K562 (cell line): Measurements from ENCODE around the gene IFRD1. TPM values are rescaled to one million over a fixed set of nuclear protein-coding genes. Genes with fewer than 3 reads are reported as not detected.

Source experiments
- CC2D1A ChIP-seq: fragments of 450-650 bp; IDR thresholded peaks from 2 replicates; pipeline ENCODE4 v1.6.1; 2017; ENCODE audit warnings: mild to moderate bottlenecking
- CHD4 ChIP-seq: fragments of 200-600 bp; sonication (generic); IDR thresholded peaks from 3 replicates; pipeline ENCODE4 v1.6.1; 2012; ENCODE audit warnings: low read depth, mild to moderate bottlenecking, mixed read lengths, low read length, inconsistent platforms; ENCODE audit not compliant: insufficient read depth, insufficient replicate concordance, poor library complexity, severe bottlenecking
- DIDO1 ChIP-seq: fragments of 450-650 bp; IDR thresholded peaks from 2 replicates; pipeline ENCODE4 v1.6.1; 2016; ENCODE audit warnings: low read depth, missing biosample characterization, missing genetic modification characterization
- DNMT1 ChIP-seq: fragments of 450-650 bp; IDR thresholded peaks from 2 replicates; pipeline ENCODE4 v1.6.1; 2016; ENCODE audit warnings: antibody characterized with exemption, mild to moderate bottlenecking
- EHMT2 ChIP-seq: fragments of 450-650 bp; IDR thresholded peaks from 2 replicates; pipeline ENCODE4 v1.6.1; 2018; ENCODE audit warnings: antibody characterized with exemption
- ETV5 ChIP-seq: sonication (generic); formaldehyde crosslinking; IDR thresholded peaks from 2 replicates; pipeline ENCODE4 v1.4.0; 2020; ENCODE audit warnings: low read depth, mild to moderate bottlenecking, missing genetic modification reagents
- MCM3 ChIP-seq: fragments of 450-650 bp; IDR thresholded peaks from 2 replicates; pipeline ENCODE4 v1.6.1; 2016
- MTF1 ChIP-seq: fragments of 250-450 bp; sonication (Bioruptor Pico); IDR thresholded peaks from 2 replicates; pipeline ENCODE4 v1.9.0; 2021; ENCODE audit warnings: moderate library complexity, mild to moderate bottlenecking, inconsistent platforms, borderline replicate concordance
- MXI1 ChIP-seq: IDR thresholded peaks from 2 replicates; pipeline ENCODE4 v1.6.1; 2011; ENCODE audit warnings: low read depth, mild to moderate bottlenecking, improper control_type of control experiment, low read length
- MYBL2 ChIP-seq, 2 experiments: fragments of 450-650 bp in 1 of 2; sonication (generic) in 1 of 2; formaldehyde crosslinking in 1 of 2; IDR thresholded peaks; 2 replicates each; pipeline versions ENCODE4 v1.6.1 to v1.8.1; 2017 to 2022; ENCODE audit warnings: borderline replicate concordance in 1 of 2, inconsistent platforms in 1 of 2, low read depth in 1 of 2, mild to moderate bottlenecking in 1 of 2, missing genetic modification reagents in 1 of 2, moderate library complexity in 1 of 2
- SRF ChIP-seq, 2 experiments: fragments of 250-450, 450-650 bp in 1 of 2; sonication (Bioruptor Pico) in 1 of 2; sonication (generic) in 1 of 2; formaldehyde crosslinking; IDR thresholded peaks; 2 replicates each; pipeline versions ENCODE4 v1.5.0 to v1.5.1; 2020 to 2022; ENCODE audit warnings: mild to moderate bottlenecking in 1 of 2, missing genetic modification reagents in 1 of 2
- SRSF7 ChIP-seq: fragments of 200-400 bp; formaldehyde crosslinking; optimal IDR thresholded peaks from 2 replicates; pipeline ENCODE3; 2017; ENCODE audit warnings: mild to moderate bottlenecking, low read depth, low read length
- ZFP1 ChIP-seq: fragments of 450-650 bp; formaldehyde crosslinking; IDR thresholded peaks from 2 replicates; pipeline ENCODE4 v1.4.0; 2020; ENCODE audit warnings: mild to moderate bottlenecking, mixed read lengths
- ZNF124 ChIP-seq: sonication (generic); formaldehyde crosslinking; IDR thresholded peaks from 2 replicates; pipeline ENCODE4 v1.8.1; 2022; ENCODE audit warnings: missing genetic modification reagents
- ZNF696 ChIP-seq: fragments of 250-450 bp; sonication (Bioruptor Pico); conservative IDR thresholded peaks from 2 replicates; pipeline ENCODE4 v1.4.0; 2020; ENCODE audit warnings: mild to moderate bottlenecking, moderate library complexity
- polyA plus RNA-seq, 8 experiments: library from polyadenylated mRNA; depleted of rRNA in 4 of 8; stranded (reverse) in 5 of 8; unstranded in 3 of 8; fragments of >200 nt; fragmentation: Nextera tagmentation in 2 of 8; fragmentation: Illumina TruSeq in 1 of 8; extraction: Ambion mirVana in 2 of 8; extraction: Trizol in 1 of 8; gene quantifications; 2 replicates each; pipeline versions ENCODE4 v1.2.1 to v1.2.3, GENCODE V29; 2011 to 2014; ENCODE audit warnings: inconsistent platforms in 1 of 8, missing spikeins in 1 of 8
- total RNA-seq, 7 experiments: library from RNA; depleted of rRNA in 6 of 7; stranded (reverse); fragments of >200 nt in 6 of 7; fragmentation: Illumina TruSeq in 2 of 7; extraction: Trizol in 2 of 7; gene quantifications; 2 replicates each; pipeline versions ENCODE4 v1.2.1 to v1.2.3, GENCODE V29; 2011 to 2021; ENCODE audit warnings: low replicate concordance in 1 of 7
- TF ChIP-seq, protein P1 (sequence below): fragments of 450-650 bp; IDR thresholded peaks from 2 replicates; pipeline ENCODE4 v1.6.1; 2016; ENCODE audit warnings: mild to moderate bottlenecking, moderate library complexity

Gene IFRD1
- total and polyA plus RNA-seq, 9 of the 15 experiments (the other 6 are each of a cell fraction or from before 2014, with no cell fraction given), result 27.6 to 81.8 (median 68.1) TPM

DNA sequence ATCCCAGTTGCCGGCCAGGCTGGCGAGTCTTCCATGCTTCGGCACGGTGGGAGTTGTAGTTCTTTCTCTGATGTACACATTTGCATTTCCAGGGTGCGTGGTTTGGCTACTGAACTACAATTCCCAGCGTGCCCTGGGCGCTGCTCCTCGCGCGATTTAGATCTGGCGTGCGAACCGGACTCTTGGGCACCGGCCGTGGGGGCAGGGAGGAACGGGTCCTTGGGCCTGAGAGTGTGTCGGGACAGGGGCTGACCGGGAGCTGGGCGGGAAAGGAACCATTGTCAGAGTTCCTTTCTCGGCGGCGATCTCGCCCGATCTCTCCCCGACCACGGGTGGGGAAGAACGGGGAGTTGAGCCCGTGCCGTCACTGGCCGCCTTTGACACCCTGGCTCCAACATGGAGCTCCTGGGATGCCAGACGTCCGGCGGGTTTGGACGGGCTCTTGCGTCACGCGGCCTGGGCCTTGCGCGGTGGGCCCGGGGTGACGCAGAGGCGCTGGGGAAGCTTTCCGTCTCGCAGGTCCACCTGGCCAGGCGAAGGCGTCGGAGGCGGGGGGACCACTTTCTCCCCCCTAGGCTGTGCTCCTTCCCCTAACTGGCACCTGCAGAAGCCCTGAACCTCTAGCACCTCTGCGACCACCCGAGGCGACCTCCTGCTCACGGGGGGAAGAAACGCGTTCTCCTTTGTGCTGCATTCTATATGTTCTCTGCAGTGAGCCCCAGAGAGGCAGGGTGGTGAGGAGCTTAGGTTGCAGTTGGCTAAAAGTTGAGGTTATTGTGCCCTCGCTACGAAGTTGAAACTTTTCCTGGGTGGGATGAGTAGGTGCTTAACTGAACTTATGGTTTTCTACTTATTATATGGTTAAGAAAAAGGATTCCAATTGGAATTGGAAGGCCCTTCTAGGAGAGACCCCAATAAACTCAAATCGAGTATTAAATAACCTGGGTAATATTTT is 824 bp downstream of the IFRD1 start (continued):
- TF ChIP-seq, protein P1, sequence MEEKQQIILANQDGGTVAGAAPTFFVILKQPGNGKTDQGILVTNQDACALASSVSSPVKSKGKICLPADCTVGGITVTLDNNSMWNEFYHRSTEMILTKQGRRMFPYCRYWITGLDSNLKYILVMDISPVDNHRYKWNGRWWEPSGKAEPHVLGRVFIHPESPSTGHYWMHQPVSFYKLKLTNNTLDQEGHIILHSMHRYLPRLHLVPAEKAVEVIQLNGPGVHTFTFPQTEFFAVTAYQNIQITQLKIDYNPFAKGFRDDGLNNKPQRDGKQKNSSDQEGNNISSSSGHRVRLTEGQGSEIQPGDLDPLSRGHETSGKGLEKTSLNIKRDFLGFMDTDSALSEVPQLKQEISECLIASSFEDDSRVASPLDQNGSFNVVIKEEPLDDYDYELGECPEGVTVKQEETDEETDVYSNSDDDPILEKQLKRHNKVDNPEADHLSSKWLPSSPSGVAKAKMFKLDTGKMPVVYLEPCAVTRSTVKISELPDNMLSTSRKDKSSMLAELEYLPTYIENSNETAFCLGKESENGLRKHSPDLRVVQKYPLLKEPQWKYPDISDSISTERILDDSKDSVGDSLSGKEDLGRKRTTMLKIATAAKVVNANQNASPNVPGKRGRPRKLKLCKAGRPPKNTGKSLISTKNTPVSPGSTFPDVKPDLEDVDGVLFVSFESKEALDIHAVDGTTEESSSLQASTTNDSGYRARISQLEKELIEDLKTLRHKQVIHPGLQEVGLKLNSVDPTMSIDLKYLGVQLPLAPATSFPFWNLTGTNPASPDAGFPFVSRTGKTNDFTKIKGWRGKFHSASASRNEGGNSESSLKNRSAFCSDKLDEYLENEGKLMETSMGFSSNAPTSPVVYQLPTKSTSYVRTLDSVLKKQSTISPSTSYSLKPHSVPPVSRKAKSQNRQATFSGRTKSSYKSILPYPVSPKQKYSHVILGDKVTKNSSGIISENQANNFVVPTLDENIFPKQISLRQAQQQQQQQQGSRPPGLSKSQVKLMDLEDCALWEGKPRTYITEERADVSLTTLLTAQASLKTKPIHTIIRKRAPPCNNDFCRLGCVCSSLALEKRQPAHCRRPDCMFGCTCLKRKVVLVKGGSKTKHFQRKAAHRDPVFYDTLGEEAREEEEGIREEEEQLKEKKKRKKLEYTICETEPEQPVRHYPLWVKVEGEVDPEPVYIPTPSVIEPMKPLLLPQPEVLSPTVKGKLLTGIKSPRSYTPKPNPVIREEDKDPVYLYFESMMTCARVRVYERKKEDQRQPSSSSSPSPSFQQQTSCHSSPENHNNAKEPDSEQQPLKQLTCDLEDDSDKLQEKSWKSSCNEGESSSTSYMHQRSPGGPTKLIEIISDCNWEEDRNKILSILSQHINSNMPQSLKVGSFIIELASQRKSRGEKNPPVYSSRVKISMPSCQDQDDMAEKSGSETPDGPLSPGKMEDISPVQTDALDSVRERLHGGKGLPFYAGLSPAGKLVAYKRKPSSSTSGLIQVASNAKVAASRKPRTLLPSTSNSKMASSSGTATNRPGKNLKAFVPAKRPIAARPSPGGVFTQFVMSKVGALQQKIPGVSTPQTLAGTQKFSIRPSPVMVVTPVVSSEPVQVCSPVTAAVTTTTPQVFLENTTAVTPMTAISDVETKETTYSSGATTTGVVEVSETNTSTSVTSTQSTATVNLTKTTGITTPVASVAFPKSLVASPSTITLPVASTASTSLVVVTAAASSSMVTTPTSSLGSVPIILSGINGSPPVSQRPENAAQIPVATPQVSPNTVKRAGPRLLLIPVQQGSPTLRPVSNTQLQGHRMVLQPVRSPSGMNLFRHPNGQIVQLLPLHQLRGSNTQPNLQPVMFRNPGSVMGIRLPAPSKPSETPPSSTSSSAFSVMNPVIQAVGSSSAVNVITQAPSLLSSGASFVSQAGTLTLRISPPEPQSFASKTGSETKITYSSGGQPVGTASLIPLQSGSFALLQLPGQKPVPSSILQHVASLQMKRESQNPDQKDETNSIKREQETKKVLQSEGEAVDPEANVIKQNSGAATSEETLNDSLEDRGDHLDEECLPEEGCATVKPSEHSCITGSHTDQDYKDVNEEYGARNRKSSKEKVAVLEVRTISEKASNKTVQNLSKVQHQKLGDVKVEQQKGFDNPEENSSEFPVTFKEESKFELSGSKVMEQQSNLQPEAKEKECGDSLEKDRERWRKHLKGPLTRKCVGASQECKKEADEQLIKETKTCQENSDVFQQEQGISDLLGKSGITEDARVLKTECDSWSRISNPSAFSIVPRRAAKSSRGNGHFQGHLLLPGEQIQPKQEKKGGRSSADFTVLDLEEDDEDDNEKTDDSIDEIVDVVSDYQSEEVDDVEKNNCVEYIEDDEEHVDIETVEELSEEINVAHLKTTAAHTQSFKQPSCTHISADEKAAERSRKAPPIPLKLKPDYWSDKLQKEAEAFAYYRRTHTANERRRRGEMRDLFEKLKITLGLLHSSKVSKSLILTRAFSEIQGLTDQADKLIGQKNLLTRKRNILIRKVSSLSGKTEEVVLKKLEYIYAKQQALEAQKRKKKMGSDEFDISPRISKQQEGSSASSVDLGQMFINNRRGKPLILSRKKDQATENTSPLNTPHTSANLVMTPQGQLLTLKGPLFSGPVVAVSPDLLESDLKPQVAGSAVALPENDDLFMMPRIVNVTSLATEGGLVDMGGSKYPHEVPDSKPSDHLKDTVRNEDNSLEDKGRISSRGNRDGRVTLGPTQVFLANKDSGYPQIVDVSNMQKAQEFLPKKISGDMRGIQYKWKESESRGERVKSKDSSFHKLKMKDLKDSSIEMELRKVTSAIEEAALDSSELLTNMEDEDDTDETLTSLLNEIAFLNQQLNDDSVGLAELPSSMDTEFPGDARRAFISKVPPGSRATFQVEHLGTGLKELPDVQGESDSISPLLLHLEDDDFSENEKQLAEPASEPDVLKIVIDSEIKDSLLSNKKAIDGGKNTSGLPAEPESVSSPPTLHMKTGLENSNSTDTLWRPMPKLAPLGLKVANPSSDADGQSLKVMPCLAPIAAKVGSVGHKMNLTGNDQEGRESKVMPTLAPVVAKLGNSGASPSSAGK, result peak; percentile 63; the same call in 1 of the 2 replicates
- TF ChIP-seq MYBL2 (IDR thresholded peaks at IDR 0.05; ENCODE audit: low read depth), result no peak
- TF ChIP-seq MYBL2 (CRISPR knock-in tag; IDR thresholded peaks at IDR 0.05; ENCODE audit: borderline replicate concordance), result no peak
- TF ChIP-seq EHMT2, result no peak
- TF ChIP-seq ZNF696 (CRISPR knock-in tag), result no peak
- TF ChIP-seq SRSF7, result no peak
- no peak for TF ChIP-seq CHD4
- TF ChIP-seq MCM3, result no peak
- peak in 1 of 2 experiments; percentile 65; a peak in 1 of 4 replicates for TF ChIP-seq SRF (CRISPR knock-in tag; IDR thresholded peaks at IDR 0.05)
- peak; percentile 15; the same call in 1 of the 2 replicates for TF ChIP-seq CC2D1A
- TF ChIP-seq MTF1, result no peak
- TF ChIP-seq ZFP1 (CRISPR knock-in tag), result no peak
- peak; percentile 34; the same call in 1 of the 2 replicates for TF ChIP-seq DNMT1
- TF ChIP-seq ZNF124, result no peak
- peak; percentile 86 for TF ChIP-seq DIDO1
- TF ChIP-seq ETV5 (CRISPR knock-in tag), result peak; percentile 68
- TF ChIP-seq MXI1, result peak; percentile 74; the same call in 1 of the 2 replicates
